Colonic mucosa (tissue), 4 donors: ENCODE data around the gene CUBN. TPM values are rescaled to one million over a fixed set of nuclear protein-coding genes. Genes with fewer than 3 reads are reported as not detected.
"Not testable (repeated sequence)": the region's sequence is repeated elsewhere in the genome, so short reads cannot be mapped to it uniquely, and the experiment has no call there.

Experiments used
- DNase-seq: peaks from one replicate; pipeline ENCODE4 v3.0.0-alpha.2; 2020
- H3K27ac ChIP-seq: fragments of 200-600 bp; one replicate; pipeline ENCODE4 v1.8.0; 2021
- H3K27me3 ChIP-seq: fragments of 200-600 bp; one replicate; pipeline ENCODE4 v1.8.0; 2021
- H3K36me3 ChIP-seq: fragments of 200-600 bp; one replicate; pipeline ENCODE4 v1.8.0; 2021
- H3K4me1 ChIP-seq: fragments of 200-600 bp; one replicate; pipeline ENCODE4 v1.8.0; 2021; ENCODE audit warnings: mild to moderate bottlenecking
- H3K4me3 ChIP-seq: fragments of 200-600 bp; one replicate; pipeline ENCODE4 v1.8.0; 2021
- H3K9ac ChIP-seq, 2 donors: one replicate each; pipeline ENCODE4 v1.7.0; 2013; ENCODE audit warnings: control low read depth in 2 of 2, low read depth in 2 of 2, low read length in 2 of 2
- H3K9me3 ChIP-seq: fragments of 200-600 bp; one replicate; pipeline ENCODE4 v1.8.0; 2021
- CTCF ChIP-seq: fragments of 200-600 bp; IDR thresholded peaks from one replicate; pipeline ENCODE4 v1.8.0; 2022; ENCODE audit warnings: antibody characterized with exemption, mild to moderate bottlenecking
- intact Hi-C: fragments of 100-400 bp; cut with DNase I; formaldehyde crosslinking; loops from one replicate; pipeline ENCODE4 v1.14.1; 2022
- total RNA-seq, 2 donors: library from RNA; stranded (reverse); fragmentation: NEBNext Ultra II Directional in 1 of 2; extraction: Animal tissue kit (Norgen Biotek cat#: 25700) in 1 of 2; gene quantifications; one replicate each; pipeline ENCODE4 v1.2.1, GENCODE V29; 2021
- donor health status: healthy.
- donor health status: DM: no; HTN: no; CAD: no.
- donor health status: DM: no; HTN: no; CAD: no.

Gene CUBN
- total RNA-seq, 2 donors from 2014 or later: 0.25 to 0.42 TPM

- no peak for DNase-seq
- intact Hi-C loops: no loop called here
- H3K4me1 ChIP-seq: no peaks in the 10 kb centered on the region
Observed at GRCh38 chr10:17115683-17116082, 13.9 kb downstream of the CUBN start.

GRCh38 chr10:17114878-17115444 is 14.7 kb downstream of the CUBN start:
- H3K4me1 ChIP-seq, H3K9me3 ChIP-seq, H3K27me3 ChIP-seq, H3K4me3 ChIP-seq, intact Hi-C loops, H3K9ac ChIP-seq, DNase-seq, H3K27ac ChIP-seq, H3K36me3 ChIP-seq: not testable (repeated sequence)

More at GRCh38 chr10:17115683-17116082, 13.9 kb downstream of the CUBN start:
- Histone ChIP-seq H3K9ac (no peak overlapping the region), H3K27ac (no peak overlapping the region), H3K4me3 (no peak overlapping the region), H3K36me3 (no peaks in the 10 kb centered on the region), H3K9me3 (no peaks in the 10 kb centered on the region), H3K27me3 (no peaks in the 10 kb centered on the region)
- no peak for TF ChIP-seq CTCF

DNA sequence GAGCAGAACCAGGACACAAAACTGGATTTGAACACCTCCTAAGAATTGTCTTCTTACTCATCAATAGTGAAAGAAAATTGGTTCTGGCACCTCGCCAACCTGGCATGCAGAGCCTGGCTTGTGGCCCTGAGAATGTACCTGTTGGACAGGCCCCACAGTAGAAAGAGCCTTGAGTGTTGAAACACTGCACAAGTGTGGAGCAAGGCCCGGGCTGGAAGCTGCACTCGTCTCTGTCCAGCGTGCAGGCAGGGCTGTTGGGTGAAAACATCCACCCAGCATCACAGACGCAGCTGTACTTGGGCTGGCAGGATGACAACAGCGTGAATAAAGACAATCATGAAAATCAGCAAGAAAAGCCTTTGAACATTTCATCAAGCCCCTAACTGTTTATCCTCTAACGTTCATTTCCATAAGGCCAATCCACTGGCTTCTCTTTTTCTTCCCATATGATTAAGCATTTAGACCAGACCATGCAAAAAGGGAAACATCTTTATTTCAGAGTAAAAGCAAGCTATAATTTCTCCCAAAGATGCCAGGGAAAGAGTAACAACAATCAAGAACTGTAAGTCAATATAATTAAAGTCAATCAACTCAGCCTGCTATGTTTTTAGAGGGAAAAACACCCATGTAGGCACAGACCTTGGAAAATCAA is 15.6 kb downstream of the CUBN start:
- Histone ChIP-seq H3K4me3 (no peak overlapping the region), H3K9ac (no peak overlapping the region), H3K36me3 (no peaks in the 10 kb centered on the region), H3K4me1 (no peaks in the 10 kb centered on the region), H3K9me3 (no peaks in the 10 kb centered on the region), H3K27me3 (no peaks in the 10 kb centered on the region), H3K27ac (no peak overlapping the region)
- intact Hi-C loops: no loop called here
- no peak for DNase-seq
- TF ChIP-seq CTCF: no peak

- no peak for TF ChIP-seq CTCF
- Histone ChIP-seq H3K4me1 (no peaks in the 10 kb centered on the region), H3K4me3 (no peak overlapping the region), H3K9me3 (no peaks in the 10 kb centered on the region), H3K27me3 (no peaks in the 10 kb centered on the region), H3K27ac (no peak overlapping the region), H3K9ac (no peak overlapping the region), H3K36me3 (no peaks in the 10 kb centered on the region)
- no peak for DNase-seq
- intact Hi-C loops: no loop called here
Observed at GRCh38 chr10:17113346-17113745, 16.3 kb downstream of the CUBN start.

DNA sequence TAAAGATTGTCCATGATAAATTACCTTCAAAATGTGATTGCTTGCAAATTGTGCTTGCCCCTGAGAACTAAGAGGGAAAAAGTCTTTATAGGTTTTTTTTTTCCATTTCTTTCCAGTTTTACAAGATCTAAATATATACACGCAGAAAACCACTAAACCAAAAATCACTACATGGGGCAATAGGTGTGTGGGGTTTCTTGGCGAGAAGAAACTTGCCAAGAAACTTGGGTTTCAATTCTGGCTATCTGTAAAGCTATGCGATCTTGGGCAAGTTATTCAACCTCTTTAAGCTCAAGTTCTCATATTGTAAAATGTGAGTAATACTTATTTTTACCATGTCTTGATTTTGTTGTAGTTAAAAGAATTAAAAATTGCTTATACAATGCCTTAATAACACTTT is 17.0 kb downstream of the CUBN start:
- Histone ChIP-seq H3K36me3 (no peaks in the 10 kb centered on the region), H3K4me3 (no peak overlapping the region), H3K4me1 (no peaks in the 10 kb centered on the region), H3K9me3 (no peaks in the 10 kb centered on the region), H3K9ac (no peak overlapping the region), H3K27ac (no peak overlapping the region), H3K27me3 (no peaks in the 10 kb centered on the region)
- DNase-seq: no peak
- no peak for TF ChIP-seq CTCF
- intact Hi-C loops: no loop called here

DNA sequence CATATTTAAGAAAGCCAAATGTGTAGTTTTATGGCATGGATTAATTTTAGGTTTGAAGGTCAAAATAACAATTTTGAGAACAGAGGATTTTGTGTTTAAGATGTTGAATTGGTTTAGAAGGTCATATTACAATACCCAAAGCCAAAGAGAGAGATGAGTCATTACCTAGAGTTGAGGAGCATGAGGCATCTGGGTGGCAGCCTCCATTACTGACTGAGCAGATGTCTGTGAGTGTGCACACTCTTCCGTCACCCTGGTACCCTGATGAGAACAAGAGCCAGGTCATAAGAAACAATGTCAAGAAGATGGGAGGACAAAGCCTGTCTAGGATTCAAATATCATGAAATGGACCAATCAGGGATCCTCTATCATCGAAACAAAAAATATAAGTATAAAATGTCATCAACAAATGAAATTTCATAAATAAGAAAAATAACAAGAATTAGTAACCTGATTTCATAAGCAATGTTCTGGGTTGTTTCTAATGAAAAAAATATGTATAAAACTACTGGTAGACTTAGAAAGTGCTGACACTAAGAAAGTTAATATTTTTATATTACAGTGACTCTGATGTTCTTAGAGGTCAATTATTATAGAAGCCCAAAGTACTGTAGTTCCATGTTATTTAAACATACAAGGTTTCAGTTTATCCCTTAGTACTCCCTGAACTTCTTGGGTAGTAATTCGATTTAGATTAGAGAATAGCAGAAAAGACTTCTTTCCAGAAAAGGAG is 20.0 kb downstream of the CUBN start:
- H3K4me1 ChIP-seq: no peaks in the 10 kb centered on the region
- DNase-seq: no peak
- no peak overlapping the region for H3K27ac ChIP-seq
- no peaks in the 10 kb centered on the region for H3K27me3 ChIP-seq
- no peak for TF ChIP-seq CTCF
- intact Hi-C loops: no loop called here
- H3K9me3 ChIP-seq: no peaks in the 10 kb centered on the region
- H3K4me3 ChIP-seq: no peak overlapping the region
- H3K9ac ChIP-seq: no peak overlapping the region
- no peaks in the 10 kb centered on the region for H3K36me3 ChIP-seq
